Osteocyte (in vitro differentiated cells): ENCODE results near the gene FSHB. TPM values are rescaled to one million over a fixed set of nuclear protein-coding genes. Genes with fewer than 3 reads are reported as not detected.

Experiments
- DNase-seq: peaks from one replicate; pipeline ENCODE4 v3.0.0; 2021; ENCODE audit warnings: mixed read lengths; ENCODE audit not compliant: unreplicated experiment; ENCODE audit errors: extremely low spot score
- H3K27ac Mint-ChIP-seq: one replicate; pipeline ENCODE4 v1.8.0; 2021; ENCODE audit warnings: mild to moderate bottlenecking, mixed read lengths; ENCODE audit not compliant: unreplicated experiment
- H3K27me3 Mint-ChIP-seq: one replicate; pipeline ENCODE4 v1.8.0; 2021; ENCODE audit warnings: mixed read lengths; ENCODE audit not compliant: unreplicated experiment
- H3K36me3 Mint-ChIP-seq: one replicate; pipeline ENCODE4 v1.8.0; 2021; ENCODE audit warnings: mixed read lengths; ENCODE audit not compliant: unreplicated experiment
- H3K4me1 Mint-ChIP-seq: one replicate; pipeline ENCODE4 v1.8.0; 2021; ENCODE audit warnings: mixed read lengths; ENCODE audit not compliant: unreplicated experiment
- H3K4me3 Mint-ChIP-seq: one replicate; pipeline ENCODE4 v1.8.0; 2021; ENCODE audit warnings: mild to moderate bottlenecking, moderate library complexity, mixed read lengths; ENCODE audit not compliant: unreplicated experiment
- H3K9me3 Mint-ChIP-seq: one replicate; pipeline ENCODE4 v1.8.0; 2021; ENCODE audit warnings: mixed read lengths; ENCODE audit not compliant: unreplicated experiment
- total RNA-seq: library from RNA; stranded (reverse); gene quantifications from 2 replicates; pipeline ENCODE4 v1.2.1, GENCODE V29; 2021
- TF ChIP-seq, protein P1 (sequence below): fragments of 200-600 bp; sonication (generic); IDR thresholded peaks from 2 replicates; pipeline ENCODE4 v1.5.0; 2021; ENCODE audit warnings: antibody characterized with exemption, mild to moderate bottlenecking, moderate library complexity

Gene FSHB
- total RNA-seq, 1 donor from 2014 or later, result not detected

DNA sequence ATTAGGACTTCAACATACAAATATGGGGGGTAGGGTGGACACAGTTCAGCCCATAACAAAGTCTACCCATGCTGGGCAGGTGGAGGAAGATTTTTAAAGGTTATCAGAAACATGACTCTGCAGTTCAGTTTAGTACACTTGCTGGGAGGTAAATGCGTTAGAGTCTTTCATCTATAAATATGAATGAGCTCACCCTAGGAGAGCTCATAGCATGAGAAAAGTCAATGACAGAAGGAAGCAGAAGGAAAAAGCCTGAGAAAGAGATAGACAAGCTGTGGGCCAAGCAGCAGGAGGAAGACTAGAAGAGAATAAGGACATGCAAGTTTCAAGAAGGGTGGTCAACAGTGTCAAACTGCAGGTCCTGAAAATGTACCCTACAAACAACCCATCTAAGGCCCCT is 27.0 kb upstream of the FSHB start:
- no peak for DNase-seq
- no peaks in the 10 kb centered on the region for H3K9me3 Mint-ChIP-seq
- no peaks in the 10 kb centered on the region for H3K36me3 Mint-ChIP-seq
- H3K27ac Mint-ChIP-seq, result no peak overlapping the region
- no peaks in the 10 kb centered on the region for H3K4me1 Mint-ChIP-seq
- no peak overlapping the region for H3K4me3 Mint-ChIP-seq
- peaks cover 8% of the 10 kb centered on the region for H3K27me3 Mint-ChIP-seq
- TF ChIP-seq, protein P1, sequence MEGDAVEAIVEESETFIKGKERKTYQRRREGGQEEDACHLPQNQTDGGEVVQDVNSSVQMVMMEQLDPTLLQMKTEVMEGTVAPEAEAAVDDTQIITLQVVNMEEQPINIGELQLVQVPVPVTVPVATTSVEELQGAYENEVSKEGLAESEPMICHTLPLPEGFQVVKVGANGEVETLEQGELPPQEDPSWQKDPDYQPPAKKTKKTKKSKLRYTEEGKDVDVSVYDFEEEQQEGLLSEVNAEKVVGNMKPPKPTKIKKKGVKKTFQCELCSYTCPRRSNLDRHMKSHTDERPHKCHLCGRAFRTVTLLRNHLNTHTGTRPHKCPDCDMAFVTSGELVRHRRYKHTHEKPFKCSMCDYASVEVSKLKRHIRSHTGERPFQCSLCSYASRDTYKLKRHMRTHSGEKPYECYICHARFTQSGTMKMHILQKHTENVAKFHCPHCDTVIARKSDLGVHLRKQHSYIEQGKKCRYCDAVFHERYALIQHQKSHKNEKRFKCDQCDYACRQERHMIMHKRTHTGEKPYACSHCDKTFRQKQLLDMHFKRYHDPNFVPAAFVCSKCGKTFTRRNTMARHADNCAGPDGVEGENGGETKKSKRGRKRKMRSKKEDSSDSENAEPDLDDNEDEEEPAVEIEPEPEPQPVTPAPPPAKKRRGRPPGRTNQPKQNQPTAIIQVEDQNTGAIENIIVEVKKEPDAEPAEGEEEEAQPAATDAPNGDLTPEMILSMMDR, result no peak

DNA sequence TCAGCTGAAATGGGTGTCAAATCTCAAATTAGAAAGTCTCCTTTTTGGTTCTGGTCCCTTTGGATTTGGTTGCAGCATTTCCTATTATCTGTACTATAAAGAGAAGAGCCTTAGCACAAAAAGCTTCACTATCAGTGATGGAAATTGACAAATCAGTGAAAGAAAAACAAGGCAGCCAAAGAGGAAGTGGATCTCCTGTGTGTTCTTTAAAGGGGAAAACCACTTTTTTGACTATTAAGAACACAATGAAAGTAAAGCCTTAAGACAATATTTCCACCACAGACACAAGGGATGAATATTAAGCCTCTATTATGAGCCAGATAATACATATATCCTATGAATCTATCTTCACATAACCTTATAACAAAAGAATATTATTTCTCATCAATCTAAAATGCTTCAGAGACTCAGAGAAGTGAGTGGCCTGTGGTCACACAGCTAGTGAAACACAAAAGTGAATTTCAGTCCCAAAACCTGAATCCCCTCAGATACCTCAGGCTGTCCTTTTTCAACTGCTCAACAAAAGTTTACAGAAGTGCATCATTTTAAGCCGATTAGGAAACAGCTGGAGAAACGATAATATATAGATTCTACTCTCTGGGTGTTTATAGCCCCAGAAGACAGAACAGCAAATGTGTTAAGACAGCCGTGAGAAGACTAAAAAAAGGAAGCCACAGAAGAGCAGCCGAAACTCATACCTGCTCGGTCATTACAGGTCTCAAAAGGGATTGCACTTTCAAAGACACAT is 24.4 kb upstream of the FSHB start:
- Mint-ChIP-seq H3K9me3 (no peaks in the 10 kb centered on the region), H3K36me3 (no peaks in the 10 kb centered on the region), H3K4me3 (no peak overlapping the region), H3K4me1 (no peaks in the 10 kb centered on the region), H3K27ac (no peak overlapping the region), H3K27me3 (peaks cover 8% of the 10 kb centered on the region)
- DNase-seq, result no peak
- TF ChIP-seq, protein P1, result no peak

DNA sequence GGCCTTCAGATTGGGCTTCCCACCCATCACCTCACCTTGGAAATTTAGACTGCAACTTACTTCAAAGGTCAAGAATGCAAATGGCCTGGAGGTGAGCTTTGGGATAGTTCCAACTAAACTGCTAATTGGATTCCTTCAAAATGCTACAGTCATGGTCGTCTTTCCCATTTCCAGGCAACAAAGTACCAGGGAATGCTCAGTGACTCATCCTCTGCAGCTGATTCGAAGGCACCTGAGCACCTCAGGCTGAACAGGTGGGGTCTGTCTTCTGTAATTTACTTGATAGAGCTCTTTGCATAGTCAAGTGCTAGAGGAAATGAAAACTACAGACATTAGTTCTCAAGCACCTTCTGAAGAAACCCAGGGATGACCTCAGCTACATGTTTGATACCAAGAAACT is 20.5 kb upstream of the FSHB start:
- TF ChIP-seq, protein P1, result no peak
- Mint-ChIP-seq H3K9me3 (no peaks in the 10 kb centered on the region), H3K36me3 (no peaks in the 10 kb centered on the region), H3K27ac (no peak overlapping the region), H3K27me3 (peaks cover 6% of the 10 kb centered on the region), H3K4me3 (no peak overlapping the region), H3K4me1 (no peaks in the 10 kb centered on the region)
- DNase-seq, result no peak

DNA sequence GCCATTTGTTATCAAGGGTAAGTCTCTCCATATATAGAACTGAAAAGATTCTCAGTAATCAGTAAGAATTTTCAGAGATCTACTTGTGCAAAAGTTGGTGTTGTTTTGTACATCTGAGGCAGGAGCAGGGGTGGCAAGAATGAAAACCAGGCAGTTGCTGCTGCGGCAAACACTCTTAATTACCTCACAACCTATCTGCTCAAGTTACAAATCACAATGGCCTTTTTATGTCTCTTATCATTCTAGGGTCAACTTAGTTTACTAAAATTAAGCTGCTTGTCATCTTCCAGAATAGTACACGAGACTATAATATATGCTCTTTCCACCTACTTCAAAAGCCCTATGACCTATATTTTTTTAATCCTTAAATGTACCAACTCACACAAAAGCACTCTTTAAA is 14.3 kb upstream of the FSHB start:
- no peak overlapping the region for H3K27ac Mint-ChIP-seq
- no peaks in the 10 kb centered on the region for H3K4me1 Mint-ChIP-seq
- no peaks in the 10 kb centered on the region for H3K36me3 Mint-ChIP-seq
- H3K27me3 Mint-ChIP-seq, result peaks cover 16% of the 10 kb centered on the region
- H3K9me3 Mint-ChIP-seq, result no peaks in the 10 kb centered on the region
- H3K4me3 Mint-ChIP-seq, result no peak overlapping the region
- DNase-seq, result no peak
- TF ChIP-seq, protein P1, result no peak

DNA sequence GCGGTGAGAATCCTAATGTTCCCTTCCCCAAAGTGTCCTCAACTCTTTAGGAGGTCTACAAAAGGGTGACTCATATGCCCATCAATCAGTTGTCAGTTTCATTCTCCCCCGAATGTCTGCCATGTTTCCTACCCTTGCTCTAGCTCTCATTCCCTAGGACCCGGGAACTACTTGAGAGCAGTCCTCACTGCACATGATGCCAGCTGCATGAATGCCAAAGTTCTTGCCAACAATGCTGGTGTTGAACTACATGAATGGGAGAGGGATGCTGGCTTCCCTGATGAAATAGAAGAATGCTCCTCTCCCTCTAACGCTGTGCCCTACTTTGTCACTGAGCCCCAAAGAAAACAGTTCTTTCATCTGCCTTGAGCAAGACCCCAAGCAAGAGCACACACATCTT is 12.5 kb upstream of the FSHB start:
- TF ChIP-seq, protein P1, result no peak
- H3K27me3 Mint-ChIP-seq, result peaks cover 17% of the 10 kb centered on the region
- H3K9me3 Mint-ChIP-seq, result no peaks in the 10 kb centered on the region
- DNase-seq, result no peak
- H3K36me3 Mint-ChIP-seq, result no peaks in the 10 kb centered on the region
- H3K4me3 Mint-ChIP-seq, result no peak overlapping the region
- no peaks in the 10 kb centered on the region for H3K4me1 Mint-ChIP-seq
- H3K27ac Mint-ChIP-seq, result no peak overlapping the region
